HFF-Myc (cell line): Measurements from ENCODE around the gene ANKS1B.

Experiments used
- DNase-seq: peaks from one replicate; pipeline ENCODE4 v3.0.0-alpha.2; 2011; ENCODE audit warnings: low read depth; ENCODE audit errors: extremely low read depth
- H3K4me3 ChIP-seq: replicated peaks from 2 replicates; pipeline ENCODE4 v1.5.1; 2011; ENCODE audit warnings: low read depth, mild to moderate bottlenecking, control low read depth, low read length
- TF ChIP-seq, protein P1 (sequence below): IDR thresholded peaks from 2 replicates; pipeline ENCODE4 v1.5.1; 2012; ENCODE audit warnings: mild to moderate bottlenecking, low read depth, low read length, control low read depth; ENCODE audit errors: missing control alignments

The ANKS1B gene

DNA sequence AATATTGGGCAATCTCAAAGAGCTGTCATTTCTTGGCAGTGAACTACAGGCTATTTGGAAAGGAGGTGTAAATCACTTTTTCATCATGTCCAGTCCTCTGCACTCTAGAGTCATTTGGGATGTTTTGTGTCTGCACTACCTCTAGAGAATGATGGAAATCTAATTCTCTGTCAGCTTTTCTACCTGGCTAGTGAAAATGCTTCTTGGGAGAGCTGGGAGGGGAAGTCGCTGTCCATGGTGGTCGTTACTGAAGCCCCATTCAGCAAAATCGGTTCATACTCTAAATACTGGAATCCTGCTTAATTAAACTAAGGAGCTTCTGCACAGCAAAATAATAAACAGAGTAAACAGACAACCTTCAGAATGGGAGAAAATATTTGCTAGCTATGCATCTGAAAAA is 1087.8 kb downstream of the ANKS1B start:
- TF ChIP-seq, protein P1, sequence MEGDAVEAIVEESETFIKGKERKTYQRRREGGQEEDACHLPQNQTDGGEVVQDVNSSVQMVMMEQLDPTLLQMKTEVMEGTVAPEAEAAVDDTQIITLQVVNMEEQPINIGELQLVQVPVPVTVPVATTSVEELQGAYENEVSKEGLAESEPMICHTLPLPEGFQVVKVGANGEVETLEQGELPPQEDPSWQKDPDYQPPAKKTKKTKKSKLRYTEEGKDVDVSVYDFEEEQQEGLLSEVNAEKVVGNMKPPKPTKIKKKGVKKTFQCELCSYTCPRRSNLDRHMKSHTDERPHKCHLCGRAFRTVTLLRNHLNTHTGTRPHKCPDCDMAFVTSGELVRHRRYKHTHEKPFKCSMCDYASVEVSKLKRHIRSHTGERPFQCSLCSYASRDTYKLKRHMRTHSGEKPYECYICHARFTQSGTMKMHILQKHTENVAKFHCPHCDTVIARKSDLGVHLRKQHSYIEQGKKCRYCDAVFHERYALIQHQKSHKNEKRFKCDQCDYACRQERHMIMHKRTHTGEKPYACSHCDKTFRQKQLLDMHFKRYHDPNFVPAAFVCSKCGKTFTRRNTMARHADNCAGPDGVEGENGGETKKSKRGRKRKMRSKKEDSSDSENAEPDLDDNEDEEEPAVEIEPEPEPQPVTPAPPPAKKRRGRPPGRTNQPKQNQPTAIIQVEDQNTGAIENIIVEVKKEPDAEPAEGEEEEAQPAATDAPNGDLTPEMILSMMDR = no peak
- no peak for DNase-seq
- no peak overlapping the region for H3K4me3 ChIP-seq

DNA sequence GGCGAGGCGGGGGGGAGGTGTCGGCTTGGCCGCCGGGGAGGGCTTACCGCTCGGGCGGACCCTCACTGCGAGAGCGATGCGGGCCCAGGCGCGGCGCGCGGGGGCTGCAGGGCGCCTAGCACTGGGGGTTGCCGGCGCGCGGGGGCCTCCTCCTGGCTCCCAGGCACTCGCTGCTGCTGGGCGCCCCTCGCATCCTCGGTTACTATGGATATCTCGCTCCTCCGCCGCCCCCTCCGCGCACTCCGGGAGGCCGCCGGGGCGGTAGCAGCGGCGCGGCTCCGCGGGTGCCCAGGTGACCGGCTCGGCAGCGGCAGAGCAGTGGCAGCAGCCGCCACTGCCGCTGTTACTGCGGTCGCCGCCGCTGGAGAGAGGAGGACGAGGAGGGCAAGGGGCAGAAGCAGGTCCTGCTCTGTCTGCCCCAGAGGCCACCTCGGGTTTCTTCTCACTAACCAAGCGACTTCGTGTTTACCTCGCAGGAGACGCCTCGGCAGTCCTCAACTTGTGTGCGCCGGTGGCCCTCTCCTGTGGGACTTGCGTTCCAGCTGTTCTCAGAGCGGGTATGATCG is 1089.6 kb downstream of the ANKS1B start:
- no peak overlapping the region for H3K4me3 ChIP-seq
- DNase-seq = no peak
- TF ChIP-seq, protein P1 = no peak

DNA sequence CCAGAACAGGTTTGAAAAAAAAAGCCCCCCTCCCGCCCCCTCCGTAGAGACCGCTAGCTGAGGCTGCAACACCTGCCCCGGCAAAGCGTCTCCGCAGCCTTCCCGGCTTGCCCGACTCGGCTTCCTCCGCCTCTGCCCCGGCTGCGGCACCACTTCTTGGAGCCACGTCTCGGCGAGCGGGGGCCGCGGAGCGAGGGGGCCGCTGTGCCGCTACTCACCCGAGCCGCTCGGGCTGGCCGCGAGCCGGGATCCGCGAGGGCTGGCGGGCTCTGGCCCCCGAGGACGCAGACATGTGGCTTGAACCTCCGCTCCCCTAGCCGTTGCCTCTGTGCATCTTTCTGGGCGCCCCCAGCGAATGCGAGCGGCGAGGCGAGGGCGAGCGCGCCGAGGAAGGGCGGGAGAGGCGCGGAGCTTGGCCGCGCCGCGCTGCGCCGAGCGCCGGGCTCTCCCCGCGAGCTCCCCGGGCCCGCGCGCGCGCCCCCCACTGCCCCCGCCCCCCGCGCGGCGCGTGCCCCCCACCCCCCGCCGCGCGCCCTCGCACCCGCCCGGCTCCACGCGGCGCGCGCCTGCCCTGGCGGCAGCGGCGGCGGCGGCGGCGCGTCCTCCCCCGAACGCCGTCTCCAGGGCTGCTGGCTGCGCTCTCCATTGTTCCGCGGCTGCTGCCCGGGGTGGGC is 1090.2 kb downstream of the ANKS1B start:
- TF ChIP-seq, protein P1 = no peak
- DNase-seq = no peak
- H3K4me3 ChIP-seq = no peak overlapping the region

DNA sequence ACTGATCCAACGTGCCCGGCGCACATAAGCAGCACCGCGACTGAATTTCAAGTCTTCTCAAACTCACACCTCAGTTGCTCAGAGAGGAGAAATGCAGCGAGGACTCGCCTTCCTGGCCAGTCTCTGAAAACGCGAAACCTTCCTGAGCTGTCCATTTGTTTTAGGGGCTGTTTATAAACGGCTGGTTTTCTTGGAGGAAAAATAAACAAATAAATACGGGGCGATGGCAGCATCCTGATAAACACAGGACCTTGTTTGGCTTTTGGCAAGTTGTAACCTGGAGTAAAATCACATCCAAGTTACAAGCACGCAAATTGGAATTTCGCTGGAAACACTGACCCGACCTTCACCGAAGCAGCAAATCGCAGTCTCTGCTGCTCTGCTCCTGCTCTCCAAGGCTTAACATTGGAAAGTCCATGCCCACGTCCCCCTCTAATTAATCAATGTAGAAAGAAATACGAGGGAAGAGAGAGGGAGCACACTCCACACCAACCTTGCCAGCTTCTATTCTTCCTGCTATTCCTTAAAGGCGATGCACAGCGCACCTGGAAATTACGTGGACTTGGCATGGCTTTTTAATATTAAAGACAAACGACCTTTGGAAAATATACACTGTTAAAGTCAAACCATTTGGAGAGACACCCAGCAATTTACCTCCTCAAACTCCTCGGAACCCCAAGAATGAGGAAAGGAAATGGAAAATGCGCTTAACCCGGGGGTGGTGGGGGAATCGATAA is 1090.9 kb downstream of the ANKS1B start:
- DNase-seq = no peak
- no peak overlapping the region for H3K4me3 ChIP-seq
- TF ChIP-seq, protein P1 = no peak

DNA sequence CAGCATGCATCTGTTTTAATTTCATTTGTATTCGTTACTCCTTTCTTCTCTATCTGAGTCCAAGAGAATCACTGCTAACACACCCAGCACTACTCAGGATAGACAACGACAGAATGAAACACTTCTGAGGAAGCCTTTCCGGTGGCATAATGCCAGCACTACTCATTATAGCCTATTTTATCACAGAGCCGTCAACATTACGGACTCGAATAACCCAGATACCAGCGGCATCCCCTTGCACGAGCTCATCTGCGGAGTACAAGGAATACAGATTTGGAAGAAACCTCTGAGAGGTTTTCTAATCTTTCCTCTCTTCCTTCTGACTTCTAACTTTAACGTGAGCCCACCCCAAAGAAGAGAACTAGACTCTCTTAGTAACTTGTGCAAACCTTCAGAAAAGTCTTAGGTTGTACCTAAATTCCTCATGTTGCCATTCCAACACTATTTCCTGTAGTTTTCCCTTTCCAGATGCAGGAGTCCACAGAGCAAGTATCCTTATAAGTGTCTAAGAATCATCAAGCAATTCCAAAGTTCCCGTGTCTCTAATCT is 1091.5 kb downstream of the ANKS1B start:
- no peak for DNase-seq

DNA sequence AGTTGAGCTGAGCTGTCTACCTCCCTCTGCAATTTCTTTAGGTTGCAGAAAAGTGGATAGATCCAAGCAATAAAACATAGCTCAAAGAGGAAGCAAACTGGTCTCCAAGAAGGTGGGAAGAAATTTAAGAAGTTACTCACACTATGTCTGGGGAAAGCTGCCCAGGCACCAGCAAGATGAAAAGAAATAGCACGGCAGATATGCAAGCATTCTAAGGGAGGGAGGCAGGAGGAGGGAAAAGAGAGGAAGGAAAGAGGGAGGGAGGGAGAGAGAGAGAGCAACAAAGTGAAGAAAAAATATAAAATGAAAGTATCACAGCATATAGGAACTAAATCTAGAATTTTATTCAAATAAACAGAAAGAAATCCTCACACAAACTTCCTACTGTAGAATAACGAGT is 1099.0 kb downstream of the ANKS1B start:
- TF ChIP-seq, protein P1 = no peak
- no peak for DNase-seq
- no peak overlapping the region for H3K4me3 ChIP-seq

More for the DNA sequence above, 1091.5 kb downstream of the ANKS1B start:
- no peak overlapping the region for H3K4me3 ChIP-seq
- TF ChIP-seq, protein P1 = no peak
